IMR-90 (cell line): Measurements from ENCODE around the gene CCR5AS.

Experiments used
- CEBPB ChIP-seq: IDR thresholded peaks from 2 replicates; pipeline ENCODE4 v1.6.1; 2012; ENCODE audit warnings: low read depth, low read length, improper control_type of control experiment
- CHD1 ChIP-seq: IDR thresholded peaks from 2 replicates; pipeline ENCODE4 v1.6.1; 2012; ENCODE audit warnings: low read depth, low read length, improper control_type of control experiment
- MAFK ChIP-seq: IDR thresholded peaks from 2 replicates; pipeline ENCODE4 v1.6.1; 2012; ENCODE audit warnings: low read depth, low read length, improper control_type of control experiment
- MXI1 ChIP-seq: IDR thresholded peaks from 2 replicates; pipeline ENCODE4 v1.6.1; 2012; ENCODE audit warnings: low read depth, mild to moderate bottlenecking, low read length, moderate library complexity, borderline replicate concordance
- NFE2L2 ChIP-seq: fragments of 150-350 bp; IDR thresholded peaks from 2 replicates; pipeline ENCODE4 v1.6.1; 2016; ENCODE audit warnings: low read depth, mild to moderate bottlenecking, low read length
- POLR2A ChIP-seq: IDR thresholded peaks from 2 replicates; pipeline ENCODE4 v1.6.1; 2012; ENCODE audit warnings: mild to moderate bottlenecking, low read depth, low read length
- RAD21 ChIP-seq: IDR thresholded peaks from 2 replicates; pipeline ENCODE4 v1.6.1; 2012; ENCODE audit warnings: low read length, improper control_type of control experiment
- RCOR1 ChIP-seq: IDR thresholded peaks from 2 replicates; pipeline ENCODE4 v1.6.1; 2012; ENCODE audit warnings: mild to moderate bottlenecking, low read length, improper control_type of control experiment; ENCODE audit not compliant: insufficient replicate concordance
- RFX5 ChIP-seq: IDR thresholded peaks from 2 replicates; pipeline ENCODE4 v1.8.0; 2012; ENCODE audit warnings: low read depth, mild to moderate bottlenecking, low read length, moderate library complexity
- SMC3 ChIP-seq: fragments of 150-350 bp; IDR thresholded peaks from 2 replicates; pipeline ENCODE4 v1.6.1; 2016; ENCODE audit warnings: low read depth, mild to moderate bottlenecking, antibody characterized with exemption, low read length, moderate library complexity
- TF ChIP-seq, protein P1 (sequence below): conservative IDR thresholded peaks from 2 replicates; pipeline ENCODE4 v1.5.1; 2012; ENCODE audit warnings: mild to moderate bottlenecking, low read depth, low read length, improper control_type of control experiment
- TF ChIP-seq, protein P2 (sequence below): fragments of 150-350 bp; IDR thresholded peaks from 2 replicates; pipeline ENCODE4 v1.6.1; 2017; ENCODE audit warnings: mild to moderate bottlenecking, antibody characterized with exemption, low read length, low read depth

DNA sequence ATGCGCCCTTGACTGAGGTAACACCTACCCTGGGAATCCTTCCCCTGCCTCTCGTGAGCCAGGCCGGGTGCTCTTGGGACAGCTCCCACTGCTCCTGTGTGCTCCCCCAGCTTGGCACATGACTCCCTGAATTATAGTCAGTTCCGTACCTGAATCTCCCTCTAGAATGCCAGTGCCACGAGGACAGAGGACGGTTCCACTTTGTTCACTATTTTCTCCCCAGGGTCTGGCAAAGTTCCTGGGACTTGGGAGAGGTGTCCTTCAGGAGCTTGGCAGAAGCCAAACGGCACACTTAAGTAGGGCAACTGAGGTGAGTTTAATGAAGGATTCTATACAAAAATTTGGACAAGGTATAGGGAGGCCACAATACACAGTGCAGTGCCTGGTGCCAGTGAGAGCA is 9.8 kb downstream of the CCR5AS start:
- TF ChIP-seq, protein P1, sequence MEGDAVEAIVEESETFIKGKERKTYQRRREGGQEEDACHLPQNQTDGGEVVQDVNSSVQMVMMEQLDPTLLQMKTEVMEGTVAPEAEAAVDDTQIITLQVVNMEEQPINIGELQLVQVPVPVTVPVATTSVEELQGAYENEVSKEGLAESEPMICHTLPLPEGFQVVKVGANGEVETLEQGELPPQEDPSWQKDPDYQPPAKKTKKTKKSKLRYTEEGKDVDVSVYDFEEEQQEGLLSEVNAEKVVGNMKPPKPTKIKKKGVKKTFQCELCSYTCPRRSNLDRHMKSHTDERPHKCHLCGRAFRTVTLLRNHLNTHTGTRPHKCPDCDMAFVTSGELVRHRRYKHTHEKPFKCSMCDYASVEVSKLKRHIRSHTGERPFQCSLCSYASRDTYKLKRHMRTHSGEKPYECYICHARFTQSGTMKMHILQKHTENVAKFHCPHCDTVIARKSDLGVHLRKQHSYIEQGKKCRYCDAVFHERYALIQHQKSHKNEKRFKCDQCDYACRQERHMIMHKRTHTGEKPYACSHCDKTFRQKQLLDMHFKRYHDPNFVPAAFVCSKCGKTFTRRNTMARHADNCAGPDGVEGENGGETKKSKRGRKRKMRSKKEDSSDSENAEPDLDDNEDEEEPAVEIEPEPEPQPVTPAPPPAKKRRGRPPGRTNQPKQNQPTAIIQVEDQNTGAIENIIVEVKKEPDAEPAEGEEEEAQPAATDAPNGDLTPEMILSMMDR: no peak
- TF ChIP-seq RAD21: no peak
- no peak for TF ChIP-seq POLR2A
- no peak for TF ChIP-seq SMC3
- TF ChIP-seq MXI1: no peak
- no peak for TF ChIP-seq RCOR1
- TF ChIP-seq CEBPB: no peak
- TF ChIP-seq RFX5: no peak
- no peak for TF ChIP-seq CHD1
- TF ChIP-seq, protein P2, sequence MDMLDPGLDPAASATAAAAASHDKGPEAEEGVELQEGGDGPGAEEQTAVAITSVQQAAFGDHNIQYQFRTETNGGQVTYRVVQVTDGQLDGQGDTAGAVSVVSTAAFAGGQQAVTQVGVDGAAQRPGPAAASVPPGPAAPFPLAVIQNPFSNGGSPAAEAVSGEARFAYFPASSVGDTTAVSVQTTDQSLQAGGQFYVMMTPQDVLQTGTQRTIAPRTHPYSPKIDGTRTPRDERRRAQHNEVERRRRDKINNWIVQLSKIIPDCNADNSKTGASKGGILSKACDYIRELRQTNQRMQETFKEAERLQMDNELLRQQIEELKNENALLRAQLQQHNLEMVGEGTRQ: no peak
- no peak for TF ChIP-seq NFE2L2
- TF ChIP-seq MAFK: no peak
